Gastrocnemius medialis (tissue), 4 donors: ENCODE data around the gene TTC31.

Experiments used
- POLR2A ChIP-seq, 2 donors: fragments of 450-650 bp; IDR thresholded peaks; one replicate each; pipeline ENCODE4 v1.6.1; 2017; ENCODE audit warnings: antibody characterized with exemption in 2 of 2, mild to moderate bottlenecking in 2 of 2, moderate library complexity in 2 of 2
- TF ChIP-seq, protein P1 (sequence below), 5 experiments: fragments of 450-650 bp in 3 of 5; fragments of 200-600 bp in 2 of 5; sonication (generic) in 2 of 5; IDR thresholded peaks in 4 of 5; conservative IDR thresholded peaks in 1 of 5; 1 replicate in 4 of 5; 2 replicates in 1 of 5; pipeline ENCODE4 v1.5.1; 2016 to 2019; ENCODE audit warnings: antibody characterized with exemption in 5 of 5, mild to moderate bottlenecking in 3 of 5, moderate library complexity in 3 of 5

GRCh38 chr2:74462786-74463105 lies 20.1 kb upstream of the TTC31 start:
- TF ChIP-seq, protein P1, sequence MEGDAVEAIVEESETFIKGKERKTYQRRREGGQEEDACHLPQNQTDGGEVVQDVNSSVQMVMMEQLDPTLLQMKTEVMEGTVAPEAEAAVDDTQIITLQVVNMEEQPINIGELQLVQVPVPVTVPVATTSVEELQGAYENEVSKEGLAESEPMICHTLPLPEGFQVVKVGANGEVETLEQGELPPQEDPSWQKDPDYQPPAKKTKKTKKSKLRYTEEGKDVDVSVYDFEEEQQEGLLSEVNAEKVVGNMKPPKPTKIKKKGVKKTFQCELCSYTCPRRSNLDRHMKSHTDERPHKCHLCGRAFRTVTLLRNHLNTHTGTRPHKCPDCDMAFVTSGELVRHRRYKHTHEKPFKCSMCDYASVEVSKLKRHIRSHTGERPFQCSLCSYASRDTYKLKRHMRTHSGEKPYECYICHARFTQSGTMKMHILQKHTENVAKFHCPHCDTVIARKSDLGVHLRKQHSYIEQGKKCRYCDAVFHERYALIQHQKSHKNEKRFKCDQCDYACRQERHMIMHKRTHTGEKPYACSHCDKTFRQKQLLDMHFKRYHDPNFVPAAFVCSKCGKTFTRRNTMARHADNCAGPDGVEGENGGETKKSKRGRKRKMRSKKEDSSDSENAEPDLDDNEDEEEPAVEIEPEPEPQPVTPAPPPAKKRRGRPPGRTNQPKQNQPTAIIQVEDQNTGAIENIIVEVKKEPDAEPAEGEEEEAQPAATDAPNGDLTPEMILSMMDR (IDR thresholded peaks at IDR 0.05 in 4 of 5, conservative IDR thresholded peaks at IDR 0.05 in 1 of 5), result no peak
- TF ChIP-seq POLR2A (IDR thresholded peaks at IDR 0.05), result no peak
